Lower lobe of right lung (tissue), 2 donors: Measurements from ENCODE around the gene RNASE13. TPM values are rescaled to one million over a fixed set of nuclear protein-coding genes. Genes with fewer than 3 reads are reported as not detected.

Source experiments
- ATAC-seq, 2 donors: fragments of 200-7000 bp; cut with Tn5 transposase; one replicate each; pipeline ENCODE4 v1.9.1; 2020 to 2022; ENCODE audit warnings: mild to moderate bottlenecking in 2 of 2, moderate library complexity in 2 of 2
- DNase-seq: peaks from one replicate; pipeline ENCODE4 v3.0.0-alpha.2; 2020
- H3K27ac ChIP-seq: fragments of 200-600 bp; one replicate; pipeline ENCODE4 v1.8.0; 2022
- H3K27me3 ChIP-seq: fragments of 200-600 bp; one replicate; pipeline ENCODE4 v1.8.0; 2022; ENCODE audit warnings: low read depth
- H3K36me3 ChIP-seq: fragments of 200-600 bp; one replicate; pipeline ENCODE4 v1.8.0; 2022; ENCODE audit warnings: mild to moderate bottlenecking
- H3K4me1 ChIP-seq: fragments of 200-600 bp; one replicate; pipeline ENCODE4 v1.8.0; 2022
- H3K4me3 ChIP-seq: fragments of 200-600 bp; one replicate; pipeline ENCODE4 v1.8.0; 2022; ENCODE audit warnings: mild to moderate bottlenecking
- H3K9me3 ChIP-seq: fragments of 200-600 bp; one replicate; pipeline ENCODE4 v1.8.0; 2022
- CTCF ChIP-seq: fragments of 200-600 bp; IDR thresholded peaks from one replicate; pipeline ENCODE4 v1.8.0; 2022; ENCODE audit warnings: antibody characterized with exemption, mild to moderate bottlenecking
- intact Hi-C: fragments of 100-400 bp; cut with DNase I; formaldehyde crosslinking; loops from one replicate; pipeline ENCODE4 v1.11.0; 2022
- total RNA-seq: library from RNA; stranded (reverse); fragmentation: NEBNext Ultra II Directional; extraction: Animal tissue kit (Norgen Biotek cat#: 25700); gene quantifications from one replicate; pipeline ENCODE4 v1.2.1, GENCODE V29; 2021
- donor health status: DM: no; HTN: yes; CAD: no; lungs with severe emphysema.

Gene RNASE13
- total RNA-seq, 1 donor from 2014 or later: not detected

GRCh38 chr14:21072781-21073339, 38.3 kb upstream of the RNASE13 start:
- peaks cover 4% of the 10 kb centered on the region for H3K27me3 ChIP-seq
- H3K4me3 ChIP-seq: no peak overlapping the region
- TF ChIP-seq CTCF: no peak
- H3K27ac ChIP-seq: peak overlapping the region; percentile 81
- H3K36me3 ChIP-seq: peaks cover 48% of the 10 kb centered on the region
- no peak for ATAC-seq
- DNase-seq: no peak
- peaks cover 38% of the 10 kb centered on the region for H3K4me1 ChIP-seq
- intact Hi-C loops: no loop called here
- no peaks in the 10 kb centered on the region for H3K9me3 ChIP-seq

GRCh38 chr14:21072031-21072473, 37.4 kb upstream of the RNASE13 start:
- Histone ChIP-seq H3K36me3 (peaks cover 40% of the 10 kb centered on the region), H3K27me3 (peaks cover 4% of the 10 kb centered on the region), H3K4me3 (peak overlapping the region; percentile 75), H3K9me3 (no peaks in the 10 kb centered on the region), H3K4me1 (peaks cover 38% of the 10 kb centered on the region), H3K27ac (peak overlapping the region; percentile 81)
- ATAC-seq (no peak), DNase-seq (no peak)
- intact Hi-C loops: no loop called here
- no peak for TF ChIP-seq CTCF

GRCh38 chr14:21071225-21072030, 36.8 kb upstream of the RNASE13 start:
- peak; percentile 66 to 78 for ATAC-seq
- H3K9me3 ChIP-seq: no peaks in the 10 kb centered on the region
- peak overlapping the region; percentile 75 for H3K4me3 ChIP-seq
- H3K27ac ChIP-seq: peak overlapping the region; percentile 81
- peaks cover 38% of the 10 kb centered on the region for H3K4me1 ChIP-seq
- intact Hi-C loops: no loop called here
- H3K27me3 ChIP-seq: peaks cover 4% of the 10 kb centered on the region
- no peak for TF ChIP-seq CTCF
- peak; percentile 85 for DNase-seq
- peaks cover 33% of the 10 kb centered on the region for H3K36me3 ChIP-seq

GRCh38 chr14:21070610-21071224, 36.1 kb upstream of the RNASE13 start:
- H3K4me1 ChIP-seq: peaks cover 38% of the 10 kb centered on the region
- peaks cover 4% of the 10 kb centered on the region for H3K27me3 ChIP-seq
- ATAC-seq: peak; percentile 49
- intact Hi-C loops: no loop called here
- no peak for TF ChIP-seq CTCF
- peak overlapping the region; percentile 75 for H3K4me3 ChIP-seq
- H3K9me3 ChIP-seq: no peaks in the 10 kb centered on the region
- H3K27ac ChIP-seq: peak overlapping the region; percentile 81
- no peak for DNase-seq
- H3K36me3 ChIP-seq: peaks cover 26% of the 10 kb centered on the region

GRCh38 chr14:21070083-21070609, 35.5 kb upstream of the RNASE13 start, which contains the start of gene ARHGEF40:
Gene ARHGEF40, plus strand, starts transcription at chr14:21070304. Its CDS starts 93 bp downstream, at chr14:21070397.
- Histone ChIP-seq H3K27me3 (peaks cover 4% of the 10 kb centered on the region), H3K27ac (peak within 1 kb of the TSS; percentile 81), H3K4me3 (peak within 1 kb of the TSS; percentile 75), H3K4me1 (peaks cover 38% of the 10 kb centered on the region), H3K9me3 (no peaks in the 10 kb centered on the region), H3K36me3 (peaks cover 21% of the 10 kb centered on the region)
- TF ChIP-seq CTCF: no peak
- intact Hi-C loops: no loop called here
- ATAC-seq (peak; percentile 80 to 82), DNase-seq (peak; percentile 75)
